ENCODE measurements around the gene SLIT3. TPM values are rescaled to one million over a fixed set of nuclear protein-coding genes. Genes with fewer than 3 reads are reported as not detected.

SLIT3 gene
- total RNA-seq, 6 experiments from 2014 or later: 0.31 to 1.2 (median 0.65) TPM

DNA sequence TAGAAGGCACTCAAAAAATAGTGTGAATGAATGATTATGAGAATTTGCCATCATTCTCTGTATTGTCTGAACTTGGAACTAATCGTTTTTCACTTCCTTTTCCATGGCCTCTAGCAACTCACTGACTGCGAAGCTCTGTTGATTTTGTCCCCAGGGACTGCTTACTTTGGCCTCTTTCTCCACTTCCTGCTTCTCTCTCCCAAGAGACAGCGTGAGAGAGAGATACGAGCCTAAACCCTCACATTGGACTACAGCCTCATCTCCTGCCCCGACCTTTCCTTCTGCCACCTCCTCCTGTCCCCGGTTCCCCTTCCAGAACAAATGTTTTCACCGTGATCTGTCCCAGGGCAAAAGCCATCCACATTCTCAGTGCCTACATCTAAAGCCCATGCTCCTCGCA, 421.0 kb downstream of the SLIT3 start:
- TF ChIP-seq POLR2A (IDR thresholded peaks at IDR 0.05): no peak
- TF ChIP-seq, protein P1, sequence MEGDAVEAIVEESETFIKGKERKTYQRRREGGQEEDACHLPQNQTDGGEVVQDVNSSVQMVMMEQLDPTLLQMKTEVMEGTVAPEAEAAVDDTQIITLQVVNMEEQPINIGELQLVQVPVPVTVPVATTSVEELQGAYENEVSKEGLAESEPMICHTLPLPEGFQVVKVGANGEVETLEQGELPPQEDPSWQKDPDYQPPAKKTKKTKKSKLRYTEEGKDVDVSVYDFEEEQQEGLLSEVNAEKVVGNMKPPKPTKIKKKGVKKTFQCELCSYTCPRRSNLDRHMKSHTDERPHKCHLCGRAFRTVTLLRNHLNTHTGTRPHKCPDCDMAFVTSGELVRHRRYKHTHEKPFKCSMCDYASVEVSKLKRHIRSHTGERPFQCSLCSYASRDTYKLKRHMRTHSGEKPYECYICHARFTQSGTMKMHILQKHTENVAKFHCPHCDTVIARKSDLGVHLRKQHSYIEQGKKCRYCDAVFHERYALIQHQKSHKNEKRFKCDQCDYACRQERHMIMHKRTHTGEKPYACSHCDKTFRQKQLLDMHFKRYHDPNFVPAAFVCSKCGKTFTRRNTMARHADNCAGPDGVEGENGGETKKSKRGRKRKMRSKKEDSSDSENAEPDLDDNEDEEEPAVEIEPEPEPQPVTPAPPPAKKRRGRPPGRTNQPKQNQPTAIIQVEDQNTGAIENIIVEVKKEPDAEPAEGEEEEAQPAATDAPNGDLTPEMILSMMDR (IDR thresholded peaks at IDR 0.05): no peak
- H3K27me3 ChIP-seq: no peaks in the 10 kb centered on the region
- H3K9me3 ChIP-seq: no peaks in the 10 kb centered on the region
- H3K4me3 ChIP-seq: no peak overlapping the region
- H3K4me1 ChIP-seq: peaks cover 0 to 16% (median 8%) of the 10 kb centered on the region in 4 donors
- intact Hi-C loops (cut with DNase I): no loop called here
- peak in 1 of 3 donors; percentile 46 for DNase-seq
- H3K27ac ChIP-seq: no peak overlapping the region
- H3K36me3 ChIP-seq: no peaks in the 10 kb centered on the region
- WGBS (ENCODE audit: insufficient coverage, low coverage, low lambda C conversion rate, missing lambda C conversion rate): 14% methylated on average over 8 of the region's 8 CpGs
- peak; percentile 73 to 85 (median 80) for ATAC-seq

DNA sequence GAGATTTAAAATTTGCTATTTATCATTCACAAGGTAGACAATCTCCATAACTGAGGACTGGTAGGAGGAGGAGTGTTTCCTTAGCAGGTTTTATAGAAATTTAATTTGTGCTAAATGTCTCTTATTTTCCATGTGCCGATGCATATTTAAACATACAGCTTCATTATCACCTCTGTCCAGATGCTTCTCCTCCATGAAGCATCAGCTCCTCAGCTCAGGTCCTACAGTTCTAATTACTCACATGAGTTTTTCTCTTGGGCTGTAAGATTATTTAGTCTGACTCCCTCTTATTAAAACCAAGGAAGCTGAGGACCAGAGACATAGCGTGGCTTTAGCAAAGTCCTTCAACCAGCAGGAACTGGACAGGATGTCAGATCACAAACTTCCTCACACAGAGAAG, 421.6 kb downstream of the SLIT3 start:
- intact Hi-C loops (cut with DNase I): no loop called here
- H3K27ac ChIP-seq: no peak overlapping the region
- no peaks in the 10 kb centered on the region for H3K27me3 ChIP-seq
- DNase-seq: no peak
- WGBS (ENCODE audit: insufficient coverage, low coverage, low lambda C conversion rate, missing lambda C conversion rate): 90% methylated on average over 2 of the region's 2 CpGs
- TF ChIP-seq, protein P1 (IDR thresholded peaks at IDR 0.05): no peak
- no peak for TF ChIP-seq POLR2A (IDR thresholded peaks at IDR 0.05)
- no peaks in the 10 kb centered on the region for H3K9me3 ChIP-seq
- H3K4me1 ChIP-seq: peaks cover 0 to 16% (median 8%) of the 10 kb centered on the region in 4 donors
- no peaks in the 10 kb centered on the region for H3K36me3 ChIP-seq
- no peak for ATAC-seq
- H3K4me3 ChIP-seq: no peak overlapping the region

DNA sequence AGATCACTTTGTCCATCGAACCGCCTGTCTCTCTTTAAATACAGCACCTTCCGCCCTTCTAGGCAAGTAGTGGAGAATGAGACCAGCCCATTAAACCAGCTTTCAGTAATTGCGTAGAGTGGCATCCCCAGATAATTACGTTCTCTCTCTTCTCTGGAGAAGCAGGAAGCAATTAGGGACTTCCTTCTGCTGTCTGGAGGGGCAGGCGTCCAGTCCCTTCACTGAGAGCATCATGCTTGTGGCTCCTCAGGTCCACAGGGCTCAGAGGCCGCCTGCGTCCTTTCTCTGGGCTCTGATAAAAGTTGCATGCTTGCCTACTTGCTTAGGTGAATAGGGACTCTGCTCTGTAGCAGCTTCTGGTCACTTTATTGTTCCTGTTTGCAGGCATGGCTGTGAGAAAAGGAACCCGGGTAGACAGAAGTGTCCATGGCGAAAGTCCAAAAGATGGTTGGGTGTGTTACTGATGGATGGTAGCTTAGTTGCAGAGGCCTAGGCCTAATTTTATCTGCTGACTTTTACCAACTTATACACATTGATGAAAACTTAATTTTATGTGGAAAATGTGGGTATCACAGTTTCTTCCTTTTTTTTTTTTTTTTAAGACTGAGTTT, 422.7 kb downstream of the SLIT3 start:
- ATAC-seq (no peak), DNase-seq (no peak)
- no peak for TF ChIP-seq POLR2A (IDR thresholded peaks at IDR 0.05)
- TF ChIP-seq, protein P1 (IDR thresholded peaks at IDR 0.05): no peak
- no peaks in the 10 kb centered on the region for H3K9me3 ChIP-seq
- 48% methylated on average over 8 of the region's 10 CpGs for WGBS (ENCODE audit: insufficient coverage, low coverage, low lambda C conversion rate, missing lambda C conversion rate)
- H3K27ac ChIP-seq: peak overlapping the region in 1 of 3 donors; percentile 68
- H3K36me3 ChIP-seq: no peaks in the 10 kb centered on the region
- intact Hi-C loops (cut with DNase I): no loop called here
- no peaks in the 10 kb centered on the region for H3K27me3 ChIP-seq
- no peak overlapping the region for H3K4me3 ChIP-seq
- peaks cover 0 to 16% (median 8%) of the 10 kb centered on the region in 4 donors for H3K4me1 ChIP-seq

DNA sequence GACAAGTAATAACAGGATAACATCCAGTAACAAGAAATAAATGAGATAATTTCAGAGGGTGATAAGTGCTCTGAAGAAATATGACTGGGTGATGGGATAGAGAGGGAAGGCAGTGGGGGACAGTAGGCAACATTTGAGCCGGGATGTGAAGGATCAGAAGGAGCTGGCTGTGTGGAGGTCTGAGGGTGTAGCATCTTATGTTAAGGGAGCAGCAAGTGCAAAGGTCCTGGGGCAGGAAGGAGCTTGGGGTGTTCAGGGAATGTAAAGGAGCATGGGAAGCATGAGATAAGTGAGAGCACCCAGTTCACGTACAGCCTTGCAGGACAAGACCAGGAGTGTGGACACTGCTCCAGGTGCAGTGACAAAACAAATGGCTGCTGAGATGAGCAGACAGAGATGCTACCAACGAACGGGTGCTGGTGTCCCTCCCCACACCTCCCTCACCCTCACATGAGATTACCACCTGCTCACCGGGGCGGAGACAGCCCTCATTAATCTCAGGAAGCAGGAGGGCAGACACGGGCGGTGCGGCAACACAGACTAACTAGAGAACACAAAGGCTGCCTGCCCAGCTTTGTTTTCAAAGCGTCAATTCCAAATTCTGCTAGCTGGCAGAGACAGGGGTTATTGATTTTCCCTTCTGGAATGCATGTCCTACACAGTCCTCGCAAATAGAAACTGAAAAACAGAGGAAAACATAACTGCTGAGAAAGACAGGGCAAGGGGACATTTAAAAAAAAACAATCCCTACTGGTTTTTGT, 423.6 kb downstream of the SLIT3 start:
- peak overlapping the region in 1 of 3 donors; percentile 68 for H3K27ac ChIP-seq
- ATAC-seq (peak; percentile 79 to 90 (median 86)), DNase-seq (peak; percentile 65 to 71 (median 65))
- no peaks in the 10 kb centered on the region for H3K9me3 ChIP-seq
- no peaks in the 10 kb centered on the region for H3K36me3 ChIP-seq
- peaks cover 0 to 16% (median 8%) of the 10 kb centered on the region in 4 donors for H3K4me1 ChIP-seq
- intact Hi-C loops (cut with DNase I): no loop called here
- TF ChIP-seq, protein P1 (IDR thresholded peaks at IDR 0.05): no peak
- no peak for TF ChIP-seq POLR2A (IDR thresholded peaks at IDR 0.05)
- 23% methylated on average over 9 of the region's 11 CpGs for WGBS (ENCODE audit: insufficient coverage, low coverage, low lambda C conversion rate, missing lambda C conversion rate)
- no peak overlapping the region for H3K4me3 ChIP-seq
- H3K27me3 ChIP-seq: no peaks in the 10 kb centered on the region

All from right lobe of liver (tissue), 6 donors.